Stimulated activated CD4-positive, alpha-beta T cell treated with anti-CD3 and anti-CD28 coated beads, Interleukin-4, amount 100 ng/mL, for 24 hours (primary cell): Measurements from ENCODE around the gene CAMKMT.

ENCODE experiments used
- DNase-seq: peaks from one replicate; pipeline ENCODE4 v3.0.0-alpha.2; 2020

CAMKMT gene

DNA sequence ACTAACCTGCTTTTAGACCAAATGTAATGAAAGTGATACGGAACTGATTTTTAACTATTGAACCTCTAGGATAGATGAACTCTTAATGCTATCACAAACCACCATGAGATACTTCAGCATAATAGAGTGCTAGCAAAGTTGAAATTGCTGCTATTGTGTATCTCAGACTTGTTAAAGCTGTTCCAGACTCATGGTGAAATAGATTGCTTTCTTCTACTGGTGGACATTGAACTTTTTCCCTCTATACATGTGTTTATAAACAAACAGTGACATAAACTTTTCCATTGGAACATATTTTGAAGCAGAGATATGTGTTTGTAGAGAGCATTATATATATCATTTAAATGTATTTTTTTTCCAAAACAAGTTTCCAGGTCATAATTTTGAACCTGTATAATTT, 157.3 kb downstream of the CAMKMT start:
- no peak for DNase-seq

- DNase-seq = no peak
These were observed 161.1 kb downstream of the CAMKMT start for GRCh38 chr2:44522846-44523245.

- no peak for DNase-seq
These were observed 162.7 kb downstream of the CAMKMT start for GRCh38 chr2:44524347-44524926.

DNA sequence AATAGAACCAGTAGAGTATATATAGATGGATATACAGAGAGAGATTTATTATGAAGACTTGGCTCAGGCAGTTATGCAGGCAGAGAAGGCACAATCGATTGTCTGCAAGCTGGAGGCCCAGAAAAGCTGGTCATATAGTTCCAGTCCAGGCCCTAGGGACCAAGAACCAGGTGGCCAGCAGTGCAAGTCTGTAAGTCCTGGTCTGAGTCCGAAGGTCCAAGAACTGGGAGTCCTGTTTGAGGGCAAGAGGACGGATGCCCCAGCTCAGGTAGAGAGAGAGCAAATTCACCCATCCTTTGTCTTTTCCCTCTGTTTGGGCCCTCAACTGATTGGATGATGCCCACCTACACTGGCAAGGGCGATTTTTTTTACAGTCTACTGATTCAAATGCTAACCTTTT, 164.6 kb downstream of the CAMKMT start:
- DNase-seq = no peak

DNA sequence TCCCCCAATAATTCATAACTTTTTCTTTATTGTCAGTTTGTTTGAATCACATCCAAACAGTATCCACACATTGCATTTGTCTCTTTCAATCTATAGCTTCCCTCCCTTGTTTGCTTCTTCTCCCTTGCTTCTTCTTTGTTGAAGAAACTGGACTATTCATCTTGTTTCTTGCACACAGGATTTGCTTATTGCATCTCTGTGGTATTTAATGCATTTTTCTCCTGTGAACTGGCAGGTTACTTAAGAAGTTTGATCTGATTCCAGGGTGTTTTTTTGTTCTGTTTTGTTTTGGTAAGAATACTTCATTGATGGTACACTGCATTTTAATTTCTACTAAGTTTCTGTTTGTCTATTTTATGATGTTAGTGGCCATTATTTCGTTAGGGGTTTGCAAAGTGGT, 166.8 kb downstream of the CAMKMT start:
- DNase-seq = no peak

GRCh38 chr2:44529448-44529847, 167.7 kb downstream of the CAMKMT start:
- DNase-seq = no peak

GRCh38 chr2:44531289-44531688, 169.5 kb downstream of the CAMKMT start:
- DNase-seq = no peak

- DNase-seq = no peak
These were observed 170.3 kb downstream of the CAMKMT start for GRCh38 chr2:44532031-44532430.

- DNase-seq = no peak
These were observed 171.8 kb downstream of the CAMKMT start for GRCh38 chr2:44533508-44533907.

DNA sequence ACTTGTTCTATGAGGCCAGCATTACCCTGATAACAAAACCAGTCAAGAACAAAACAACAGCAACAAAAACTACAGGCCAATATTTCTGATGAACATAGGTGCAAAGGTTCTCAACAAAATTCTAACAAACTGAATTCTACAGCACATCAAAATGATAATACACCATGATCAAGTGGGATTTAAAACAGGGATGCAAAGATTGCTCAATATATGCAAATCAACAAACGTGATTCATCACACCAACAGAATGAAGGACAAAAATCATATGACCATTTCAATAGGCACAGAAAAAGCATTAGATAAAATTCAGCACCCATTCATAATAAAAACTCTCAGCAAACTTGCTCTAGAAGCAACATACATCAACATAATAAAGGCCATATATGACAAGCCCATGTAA, 173.6 kb downstream of the CAMKMT start:
- DNase-seq = no peak

DNA sequence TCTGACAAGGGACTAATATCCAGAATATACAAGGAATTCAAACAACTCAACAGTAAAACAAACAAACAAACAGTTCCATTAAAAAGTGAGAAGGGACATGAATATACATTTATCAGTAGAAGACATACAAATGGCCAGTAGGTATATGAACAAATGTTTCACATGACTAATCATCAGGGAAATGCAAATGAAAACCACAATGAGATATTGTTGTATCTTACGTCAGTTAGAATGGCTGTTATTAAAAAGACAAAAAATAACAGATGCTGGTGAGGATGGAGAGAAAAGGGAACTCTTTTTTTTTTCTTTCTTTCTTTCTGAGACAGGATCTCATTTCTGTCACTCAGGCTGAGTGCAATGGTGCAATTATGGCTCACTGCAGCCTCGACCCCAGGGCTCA, 175.5 kb downstream of the CAMKMT start:
- no peak for DNase-seq

DNA sequence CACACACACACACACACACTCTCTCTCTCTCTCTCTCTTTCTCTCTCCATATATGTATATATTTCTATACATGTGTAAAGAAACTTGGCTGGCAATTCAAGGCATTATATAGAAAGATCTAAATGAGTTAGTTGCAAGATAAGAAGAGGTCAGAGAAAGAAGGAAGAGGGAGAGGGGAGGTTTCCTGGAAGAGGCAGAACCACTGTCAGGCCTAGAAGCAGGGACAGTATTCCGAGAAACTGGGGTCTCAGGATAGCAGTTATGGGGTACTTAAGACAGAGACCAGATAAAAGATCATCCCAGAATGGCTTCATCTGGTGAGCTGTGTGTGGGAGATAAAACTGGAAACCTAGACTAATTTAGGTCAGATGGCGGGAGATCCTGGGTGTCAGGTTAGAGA, 180.8 kb downstream of the CAMKMT start:
- DNase-seq = no peak

GRCh38 chr2:44543773-44544725, 182.3 kb downstream of the CAMKMT start:
- DNase-seq = no peak

DNA sequence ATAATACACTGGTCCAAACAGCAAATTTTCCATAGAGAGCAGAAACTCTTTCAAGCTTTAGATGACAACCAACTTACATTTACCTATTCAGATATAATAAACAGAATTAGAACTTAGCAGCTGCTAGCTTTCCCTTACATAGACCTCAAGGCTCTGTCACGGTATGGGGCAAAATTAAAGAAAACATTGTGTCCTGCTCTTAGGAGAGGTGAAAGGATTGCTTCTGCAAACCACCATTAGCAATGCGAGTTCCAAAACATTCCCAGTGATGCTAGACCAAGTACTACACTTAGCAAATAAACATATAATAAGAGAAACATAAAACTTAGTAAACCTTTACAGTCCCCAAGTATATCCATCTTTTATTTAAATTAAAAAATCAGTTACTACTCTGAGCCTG, 183.3 kb downstream of the CAMKMT start:
- no peak for DNase-seq

DNA sequence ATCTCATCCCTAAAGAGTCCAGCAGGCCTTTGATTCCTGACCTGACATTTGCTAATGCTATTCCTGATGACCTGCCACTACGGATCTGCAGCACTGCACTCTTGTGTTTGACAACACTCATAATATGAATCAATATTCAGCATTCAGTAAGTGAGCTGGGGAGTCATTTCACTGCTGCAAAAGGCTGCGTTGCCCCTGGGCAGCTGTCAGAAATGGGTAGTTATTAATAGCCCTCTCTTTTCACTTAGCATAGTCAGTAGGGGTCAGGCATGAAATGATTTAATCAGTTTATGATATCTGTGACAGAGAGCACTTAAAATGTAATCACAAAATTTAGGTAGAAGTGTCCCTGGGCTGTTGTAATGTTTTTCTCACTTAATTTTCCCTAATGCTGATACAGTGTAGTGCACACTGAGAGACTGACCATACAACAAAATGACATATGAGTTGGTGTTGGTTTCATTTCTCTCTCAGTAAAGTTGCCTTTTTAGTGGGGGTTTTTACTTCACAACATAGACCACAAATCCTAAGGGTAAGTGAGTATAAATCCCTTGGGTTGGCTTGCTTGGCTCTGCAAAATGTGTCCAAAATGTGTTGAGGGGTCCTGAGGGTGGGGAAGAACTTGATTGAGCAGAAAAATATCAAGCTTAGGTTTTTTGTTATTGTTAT, 184.8 kb downstream of the CAMKMT start:
- no peak for DNase-seq

DNA sequence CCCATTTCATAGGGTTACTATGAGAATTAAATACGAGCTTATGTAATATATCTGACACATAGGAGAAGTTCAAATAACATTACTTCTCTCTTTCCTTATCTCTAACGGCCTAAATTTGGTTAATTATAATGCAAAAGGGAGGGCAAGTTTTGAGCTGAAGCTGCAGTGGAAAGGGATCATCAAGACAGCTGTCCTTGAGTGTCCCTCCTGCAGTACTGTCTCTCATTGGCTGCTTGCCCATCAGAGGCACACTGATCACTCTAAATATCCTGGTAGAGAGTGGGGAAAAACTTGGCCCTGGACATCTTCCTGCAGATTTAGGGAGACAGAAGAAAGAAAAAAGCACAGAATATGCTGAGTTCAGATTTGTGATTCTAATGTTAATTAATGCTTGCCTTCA, 186.0 kb downstream of the CAMKMT start:
- DNase-seq = no peak

- DNase-seq = no peak
These were observed 186.7 kb downstream of the CAMKMT start for GRCh38 chr2:44548221-44549098.

DNA sequence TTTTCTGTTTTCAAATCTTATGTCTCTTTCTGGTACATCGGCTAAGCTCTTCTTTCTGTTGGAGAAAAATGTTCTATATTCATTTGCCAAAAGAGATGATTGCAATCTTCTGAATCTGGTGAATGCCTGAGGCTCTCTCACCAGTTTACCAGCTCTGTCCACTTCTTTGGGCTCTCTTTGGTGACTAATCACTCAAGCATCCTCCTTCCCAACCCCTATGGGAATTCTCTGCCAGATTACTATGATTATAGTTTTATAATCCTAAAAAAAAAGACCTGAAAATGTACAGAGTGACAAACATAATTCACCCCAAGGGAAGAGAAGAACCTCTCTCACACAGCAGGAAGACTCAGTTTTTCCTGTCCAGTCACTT, 187.3 kb downstream of the CAMKMT start:
- DNase-seq = no peak

DNA sequence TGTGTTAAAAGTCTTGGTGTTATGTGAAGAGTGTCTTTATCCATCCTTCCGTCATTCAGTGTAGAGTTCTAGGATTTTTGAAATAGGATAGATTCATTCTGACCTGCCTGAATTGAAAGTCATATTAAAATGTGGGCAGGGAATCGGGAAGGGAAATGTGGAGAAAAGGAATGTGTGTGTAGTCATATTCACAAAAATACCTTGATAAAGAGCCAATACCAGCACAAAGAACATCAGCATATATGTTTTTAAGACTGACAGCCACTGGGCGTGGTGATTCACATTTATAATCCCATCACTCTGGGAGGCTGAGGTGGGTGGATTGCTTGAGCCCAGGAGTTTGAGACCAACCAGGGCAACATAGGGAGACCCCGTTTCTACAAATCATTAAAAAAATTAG, 188.1 kb downstream of the CAMKMT start:
- no peak for DNase-seq

GRCh38 chr2:44550561-44550960, 188.8 kb downstream of the CAMKMT start:
- DNase-seq = no peak

GRCh38 chr2:44551497-44551896, 189.8 kb downstream of the CAMKMT start:
- no peak for DNase-seq

DNA sequence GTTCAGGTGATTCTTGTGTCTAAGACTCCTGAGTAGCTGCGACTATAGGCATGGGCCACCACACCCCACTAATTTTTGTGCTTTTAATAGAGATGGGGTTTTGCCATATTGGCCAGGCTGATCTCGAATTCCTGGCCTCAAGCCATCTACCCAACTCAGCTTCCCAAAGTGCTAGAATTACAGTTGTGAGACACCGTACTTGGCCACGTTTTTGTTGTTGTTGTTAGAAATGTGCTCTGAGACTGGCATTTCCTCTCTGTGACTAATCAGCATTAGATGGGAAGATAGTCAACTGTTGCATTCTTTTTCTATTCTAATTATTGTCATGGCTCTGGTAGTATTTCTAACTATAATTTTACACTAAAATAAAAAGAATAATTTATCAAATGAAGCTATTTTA, 191.7 kb downstream of the CAMKMT start:
- DNase-seq = no peak

DNA sequence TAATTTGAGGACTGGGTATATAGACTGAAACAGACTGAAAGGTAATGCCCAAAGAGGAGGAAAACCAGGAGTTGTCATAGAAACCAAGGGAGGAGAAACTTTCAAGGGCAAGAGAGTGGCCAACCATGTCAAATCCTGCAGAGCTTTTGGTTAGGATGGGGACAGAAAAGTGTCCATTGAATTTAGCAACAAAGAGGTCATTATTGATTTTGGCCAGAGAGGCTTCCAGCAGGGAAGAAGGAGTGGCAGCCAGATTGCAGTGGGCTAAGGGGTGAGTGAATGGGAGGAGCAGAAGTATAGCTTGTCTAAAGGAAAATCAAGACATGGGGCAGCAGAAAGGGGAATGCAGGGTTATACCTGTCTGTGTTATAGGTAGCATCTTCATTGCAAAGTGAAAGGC, 194.0 kb downstream of the CAMKMT start:
- DNase-seq = no peak
